ENCODE measurements around the gene MS4A1.

DNA sequence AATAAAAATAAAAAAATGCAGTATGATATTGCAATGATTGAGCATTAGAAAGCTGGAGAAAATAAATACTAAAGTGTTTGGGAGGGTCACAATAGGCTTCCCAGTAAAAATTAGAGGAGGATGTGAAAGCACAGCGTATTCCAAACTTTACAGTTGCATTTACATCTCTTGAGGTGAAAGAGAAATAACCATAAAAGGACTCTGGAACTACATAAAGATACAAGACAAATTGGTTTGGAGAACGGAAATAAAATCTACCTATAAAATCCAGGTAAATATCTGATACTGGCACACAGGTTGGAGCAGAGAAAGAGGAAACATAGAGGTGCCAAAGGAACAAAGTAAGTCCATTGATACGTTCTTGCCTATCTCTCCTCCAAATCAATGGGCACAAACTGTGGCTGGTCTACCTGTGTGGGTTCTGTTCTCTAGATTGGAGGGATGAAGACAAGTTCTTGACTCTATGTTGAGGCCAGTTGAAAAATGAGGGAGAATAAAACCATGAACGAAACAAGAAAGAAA, 36.9 kb downstream of the MS4A1 start, which contains the start of gene MS4A12:
- no peak for TF ChIP-seq POLR2AphosphoS5 (IDR thresholded peaks at IDR 0.05; ENCODE audit: low read depth, low read length)
- no peak for TF ChIP-seq TAF1 (IDR thresholded peaks at IDR 0.05; ENCODE audit: borderline replicate concordance, insufficient read depth, low read length)
